Measurements from ENCODE around the gene BTBD17. TPM values are rescaled to one million over a fixed set of nuclear protein-coding genes. Genes with fewer than 3 reads are reported as not detected.

BTBD17 gene
- total RNA-seq, 4 donors from 2014 or later, result 0.67 to 0.89 TPM; not detected in 2

GRCh38 chr17:74350486-74350885 is 11.2 kb downstream of the BTBD17 start:
- H3K27ac ChIP-seq, result no peak overlapping the region
- no peak for DNase-seq
- no peaks in the 10 kb centered on the region for H3K9me3 ChIP-seq
- H3K36me3 ChIP-seq, result no peaks in the 10 kb centered on the region
- H3K4me3 ChIP-seq (replicated peaks in 1 of 3), result no peak overlapping the region
- intact Hi-C loops (cut with DNase I), result no loop called here
- H3K4me1 ChIP-seq, result peaks cover 18 to 23% of the 10 kb centered on the region in 2 donors
- TF ChIP-seq POLR2A (IDR thresholded peaks at IDR 0.05) (no peak), CTCF (IDR thresholded peaks at IDR 0.05) (no peak)
- H3K27me3 ChIP-seq, result no peaks in the 10 kb centered on the region
- WGBS, 2 donors, result 84 to 92% methylated on average over 16 to 20 of the region's 20 CpGs

GRCh38 chr17:74349120-74349519 is 12.5 kb downstream of the BTBD17 start:
- Histone ChIP-seq H3K4me1 (peaks cover 20 to 24% of the 10 kb centered on the region in 2 donors), H3K27me3 (no peaks in the 10 kb centered on the region), H3K36me3 (no peaks in the 10 kb centered on the region), H3K27ac (no peak overlapping the region), H3K4me3 (replicated peaks in 1 of 3) (no peak overlapping the region), H3K9me3 (no peaks in the 10 kb centered on the region)
- intact Hi-C loops (cut with DNase I), result no loop called here
- DNase-seq, result no peak
- TF ChIP-seq CTCF (IDR thresholded peaks at IDR 0.05) (no peak), POLR2A (IDR thresholded peaks at IDR 0.05) (no peak)
- WGBS, 2 donors, result 84 to 96% methylated on average over 10 to 15 of the region's 19 CpGs

- 84 to 93% methylated on average over 7 to 13 of the region's 14 CpGs for WGBS, 2 donors
- no peak overlapping the region for H3K27ac ChIP-seq
- H3K36me3 ChIP-seq, result no peaks in the 10 kb centered on the region
- no peak for TF ChIP-seq CTCF (IDR thresholded peaks at IDR 0.05)
- no peak for TF ChIP-seq POLR2A (IDR thresholded peaks at IDR 0.05)
- DNase-seq, result no peak
- no peak overlapping the region for H3K4me3 ChIP-seq (replicated peaks in 1 of 3)
- H3K27me3 ChIP-seq, result no peaks in the 10 kb centered on the region
- H3K4me1 ChIP-seq, result peaks cover 21 to 24% of the 10 kb centered on the region in 2 donors
- intact Hi-C loops (cut with DNase I), result no loop called here
- no peaks in the 10 kb centered on the region for H3K9me3 ChIP-seq
Measured at GRCh38 chr17:74347646-74348045, 14.0 kb downstream of the BTBD17 start.

GRCh38 chr17:74345433-74346241 is 16.0 kb downstream of the BTBD17 start:
- TF ChIP-seq POLR2A (IDR thresholded peaks at IDR 0.05), result no peak
- TF ChIP-seq CTCF (IDR thresholded peaks at IDR 0.05), result no peak
- no peaks in the 10 kb centered on the region for H3K9me3 ChIP-seq
- no peak for DNase-seq
- no peaks in the 10 kb centered on the region for H3K36me3 ChIP-seq
- peaks cover 20 to 27% of the 10 kb centered on the region in 2 donors for H3K4me1 ChIP-seq
- no peak overlapping the region for H3K4me3 ChIP-seq (replicated peaks in 1 of 3)
- 87% methylated on average over 8 to 12 of the region's 13 CpGs for WGBS, 2 donors
- intact Hi-C loops (cut with DNase I), result no loop called here
- H3K27me3 ChIP-seq, result no peaks in the 10 kb centered on the region
- no peak overlapping the region for H3K27ac ChIP-seq

GRCh38 chr17:74344658-74345057 is 17.0 kb downstream of the BTBD17 start:
- 88 to 92% methylated on average over 7 to 15 of the region's 21 CpGs for WGBS, 2 donors
- no peak overlapping the region for H3K27ac ChIP-seq
- TF ChIP-seq POLR2A (IDR thresholded peaks at IDR 0.05) (no peak), CTCF (IDR thresholded peaks at IDR 0.05) (no peak)
- no peaks in the 10 kb centered on the region for H3K36me3 ChIP-seq
- no peak overlapping the region for H3K4me3 ChIP-seq (replicated peaks in 1 of 3)
- no peaks in the 10 kb centered on the region for H3K9me3 ChIP-seq
- intact Hi-C loops (cut with DNase I), result no loop called here
- DNase-seq, result no peak
- H3K4me1 ChIP-seq, result peaks cover 26 to 37% of the 10 kb centered on the region in 2 donors
- H3K27me3 ChIP-seq, result no peaks in the 10 kb centered on the region

All from thyroid gland (tissue), 4 donors.